ENCODE results near the gene CCDC92.

- TF ChIP-seq CTCF (IDR thresholded peaks at IDR 0.05), result no peak
- TF ChIP-seq POLR2A (IDR thresholded peaks at IDR 0.05), result no peak
These were observed 55.2 kb downstream of the CCDC92 start for GRCh38 chr12:123917337-123917850.
